DOHH2 (cell line): ENCODE measurements around the gene UMAD1.

ENCODE experiments used
- EZH2phosphoT487 ChIP-seq: fragments of 200-600 bp; sonication (generic); IDR thresholded peaks from 2 replicates; pipeline ENCODE4 v1.6.1; 2017; ENCODE audit warnings: borderline replicate concordance, mild to moderate bottlenecking, antibody characterized with exemption, low read length, moderate library complexity, mixed read lengths
- TF ChIP-seq, protein P1 (sequence below): fragments of 200-600 bp; sonication (generic); IDR thresholded peaks from one replicate; pipeline ENCODE4 v1.5.1; 2014; ENCODE audit warnings: antibody characterized with exemption, mild to moderate bottlenecking, low read depth, low read length; ENCODE audit not compliant: poor library complexity, severe bottlenecking

GRCh38 chr7:7917593-7917992 lies 277.0 kb downstream of the UMAD1 start:
- TF ChIP-seq, protein P1, sequence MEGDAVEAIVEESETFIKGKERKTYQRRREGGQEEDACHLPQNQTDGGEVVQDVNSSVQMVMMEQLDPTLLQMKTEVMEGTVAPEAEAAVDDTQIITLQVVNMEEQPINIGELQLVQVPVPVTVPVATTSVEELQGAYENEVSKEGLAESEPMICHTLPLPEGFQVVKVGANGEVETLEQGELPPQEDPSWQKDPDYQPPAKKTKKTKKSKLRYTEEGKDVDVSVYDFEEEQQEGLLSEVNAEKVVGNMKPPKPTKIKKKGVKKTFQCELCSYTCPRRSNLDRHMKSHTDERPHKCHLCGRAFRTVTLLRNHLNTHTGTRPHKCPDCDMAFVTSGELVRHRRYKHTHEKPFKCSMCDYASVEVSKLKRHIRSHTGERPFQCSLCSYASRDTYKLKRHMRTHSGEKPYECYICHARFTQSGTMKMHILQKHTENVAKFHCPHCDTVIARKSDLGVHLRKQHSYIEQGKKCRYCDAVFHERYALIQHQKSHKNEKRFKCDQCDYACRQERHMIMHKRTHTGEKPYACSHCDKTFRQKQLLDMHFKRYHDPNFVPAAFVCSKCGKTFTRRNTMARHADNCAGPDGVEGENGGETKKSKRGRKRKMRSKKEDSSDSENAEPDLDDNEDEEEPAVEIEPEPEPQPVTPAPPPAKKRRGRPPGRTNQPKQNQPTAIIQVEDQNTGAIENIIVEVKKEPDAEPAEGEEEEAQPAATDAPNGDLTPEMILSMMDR: no peak
- TF ChIP-seq EZH2phosphoT487: no peak
